GM23338 (cell line): ENCODE results near the gene GNL3. TPM values are rescaled to one million over a fixed set of nuclear protein-coding genes. Genes with fewer than 3 reads are reported as not detected.

ENCODE experiments used
- ATAC-seq: fragments of 200-7000 bp; cut with Tn5 transposase; 3 replicates; pipeline ENCODE4 v1.9.1; 2020
- DNase-seq: peaks from one replicate; pipeline ENCODE4 v3.0.0-alpha.2; 2015; ENCODE audit warnings: low spot score
- H2AFZ ChIP-seq: fragments of 200-600 bp; sonication (generic); 2 replicates; pipeline ENCODE4 v1.8.0; 2016; ENCODE audit warnings: antibody characterized with exemption, mild to moderate bottlenecking, moderate library complexity
- H3F3A ChIP-seq: fragments of 200-600 bp; sonication (generic); replicated peaks from 2 replicates; pipeline ENCODE4 v1.8.0; 2017; ENCODE audit warnings: antibody characterized with exemption, mixed run types, low read depth
- H3K27ac ChIP-seq: fragments of 200-600 bp; sonication (generic); 2 replicates; pipeline ENCODE4 v1.6.1; 2016; ENCODE audit warnings: low read depth
- H3K27me3 ChIP-seq: fragments of 200-600 bp; sonication (generic); 2 replicates; pipeline ENCODE4 v1.8.0; 2016; ENCODE audit warnings: mild to moderate bottlenecking, mixed run types, moderate library complexity; ENCODE audit not compliant: insufficient read depth
- H3K36me3 ChIP-seq: fragments of 200-600 bp; sonication (generic); 2 replicates; pipeline ENCODE4 v1.8.0; 2016; ENCODE audit warnings: mild to moderate bottlenecking; ENCODE audit not compliant: insufficient read depth
- H3K4me1 ChIP-seq: fragments of 200-600 bp; sonication (generic); 2 replicates; pipeline ENCODE4 v1.8.0; 2016; ENCODE audit warnings: mild to moderate bottlenecking, moderate library complexity; ENCODE audit not compliant: insufficient read depth
- H3K4me2 ChIP-seq: fragments of 200-600 bp; sonication (generic); 2 replicates; pipeline ENCODE4 v1.7.1; 2017; ENCODE audit warnings: mixed run types
- H3K4me3 ChIP-seq: fragments of 200-600 bp; sonication (generic); 2 replicates; pipeline ENCODE4 v1.6.1; 2016; ENCODE audit warnings: mixed run types
- H3K79me2 ChIP-seq: fragments of 200-600 bp; sonication (generic); replicated peaks from 2 replicates; pipeline ENCODE4 v1.8.0; 2017; ENCODE audit warnings: mild to moderate bottlenecking; ENCODE audit not compliant: insufficient read depth
- H3K9me2 ChIP-seq: fragments of 200-600 bp; sonication (generic); 2 replicates; pipeline ENCODE4 v1.8.0; 2017; ENCODE audit not compliant: insufficient read depth
- H4K20me1 ChIP-seq: fragments of 200-600 bp; sonication (generic); replicated peaks from 2 replicates; pipeline ENCODE4 v1.8.0; 2017; ENCODE audit warnings: mild to moderate bottlenecking; ENCODE audit not compliant: insufficient read depth
- H3K27ac Mint-ChIP-seq: 2 replicates; pipeline ENCODE4 v1.8.0; 2020; ENCODE audit warnings: inconsistent platforms, mild to moderate bottlenecking, moderate library complexity, mixed read lengths
- H3K27me3 Mint-ChIP-seq: 3 replicates; pipeline ENCODE4 v1.8.0; 2022; ENCODE audit warnings: low read depth, mild to moderate bottlenecking, moderate library complexity, mixed read lengths, inconsistent platforms; ENCODE audit not compliant: insufficient read depth, poor library complexity
- H3K36me3 Mint-ChIP-seq: 3 replicates; pipeline ENCODE4 v1.8.0; 2021; ENCODE audit warnings: low read depth, mild to moderate bottlenecking, inconsistent platforms, moderate library complexity, mixed read lengths
- H3K4me1 Mint-ChIP-seq: 3 replicates; pipeline ENCODE4 v1.8.0; 2020; ENCODE audit warnings: mild to moderate bottlenecking, inconsistent platforms, mixed read lengths
- H3K4me3 Mint-ChIP-seq: 3 replicates; pipeline ENCODE4 v1.8.0; 2021; ENCODE audit warnings: moderate library complexity, mild to moderate bottlenecking, inconsistent platforms, mixed read lengths
- H3K9me3 Mint-ChIP-seq: 3 replicates; pipeline ENCODE4 v1.8.0; 2020; ENCODE audit warnings: moderate library complexity, mild to moderate bottlenecking, inconsistent platforms, mixed read lengths
- CTCF ChIP-seq, 2 experiments: fragments of 200-600 bp in 1 of 2; sonication (generic) in 1 of 2; conservative IDR thresholded peaks; 2 replicates each; pipeline versions ENCODE4 v1.5.1 to v1.6.1; 2016 to 2017; ENCODE audit warnings: antibody characterized with exemption in 2 of 2, low read depth in 2 of 2, mild to moderate bottlenecking in 2 of 2, moderate library complexity in 1 of 2
- EZH2 ChIP-seq: fragments of 200-600 bp; sonication (generic); IDR thresholded peaks from one replicate; pipeline ENCODE4 v1.8.0; 2017; ENCODE audit warnings: antibody characterized with exemption, mild to moderate bottlenecking, low read depth; ENCODE audit not compliant: unreplicated experiment
- NANOG ChIP-seq: IDR thresholded peaks from 2 replicates; pipeline ENCODE4 v1.6.1; 2016; ENCODE audit warnings: antibody characterized with exemption, borderline replicate concordance
- POLR2AphosphoS5 ChIP-seq: IDR thresholded peaks from 2 replicates; pipeline ENCODE4 v1.6.1; 2016; ENCODE audit warnings: antibody characterized with exemption, low read depth
- STAT1 ChIP-seq: IDR thresholded peaks from one replicate; pipeline ENCODE4 v1.6.1; 2016; ENCODE audit warnings: antibody characterized with exemption; ENCODE audit not compliant: unreplicated experiment
- ZNF462 ChIP-seq: fragments of 250-450 bp; sonication (Bioruptor Pico); IDR thresholded peaks from 2 replicates; pipeline ENCODE4 v1.5.0; 2020; ENCODE audit warnings: mild to moderate bottlenecking, moderate library complexity
- polyA plus RNA-seq: library from polyadenylated mRNA; unstranded; fragments of >200 nt; fragmentation: Nextera tagmentation; extraction: Ambion mirVana; gene quantifications from 2 replicates; pipeline ENCODE4 v1.2.1, GENCODE V29; 2016
- total RNA-seq: library from RNA; depleted of rRNA; stranded (reverse); fragments of >200 nt; shearing (Covaris generic); gene quantifications from 2 replicates; pipeline ENCODE4 v1.2.3, GENCODE V29; 2014

Gene GNL3
- total and polyA plus RNA-seq, 2 experiments from 2014 or later, result 169 to 205 TPM

- TF ChIP-seq ZNF462 (no peak), CTCF (conservative IDR thresholded peaks at IDR 0.05; ENCODE audit: low read depth in 2 of 2) (no peak)
Observed at GRCh38 chr3:52721002-52721729, 35.3 kb downstream of the GNL3 start (continued).

- H3K36me3 Mint-ChIP-seq, result peaks cover 7% of the 10 kb centered on the region
- H3K4me1 ChIP-seq, result no peaks in the 10 kb centered on the region
- H3K9me2 ChIP-seq, result no peaks in the 10 kb centered on the region
- no peak overlapping the region for H2AFZ ChIP-seq
- no peak overlapping the region for H3K4me3 Mint-ChIP-seq
- ATAC-seq (no peak), DNase-seq (no peak)
- H3K27me3 ChIP-seq, result no peaks in the 10 kb centered on the region
- H3F3A ChIP-seq, result no peaks in the 10 kb centered on the region
- no peaks in the 10 kb centered on the region for H4K20me1 ChIP-seq
- H3K27ac Mint-ChIP-seq, result no peak overlapping the region
- no peak overlapping the region for H3K27ac ChIP-seq
- no peak overlapping the region for H3K4me3 ChIP-seq
- H3K9me3 Mint-ChIP-seq, result no peaks in the 10 kb centered on the region; the same call in 2 of the 3 replicates
- peaks cover 11% of the 10 kb centered on the region for H3K27me3 Mint-ChIP-seq
- H3K36me3 ChIP-seq, result no peaks in the 10 kb centered on the region
- H3K4me2 ChIP-seq, result no peak overlapping the region
- H3K4me1 Mint-ChIP-seq, result no peaks in the 10 kb centered on the region
- H3K79me2 ChIP-seq, result no peaks in the 10 kb centered on the region
- TF ChIP-seq EZH2, result no peak
- no peak for TF ChIP-seq POLR2AphosphoS5
- no peak for TF ChIP-seq STAT1
- TF ChIP-seq ZNF462, result no peak
- no peak for TF ChIP-seq NANOG
Observed at GRCh38 chr3:52721730-52722008, 35.8 kb downstream of the GNL3 start.
